Urothelium cell line (cell line): ENCODE results near the gene SETD2.
"Not testable (repeated sequence)": the region's sequence is repeated elsewhere in the genome, so short reads cannot be mapped to it uniquely, and the experiment has no call there.

Experiments used
- DNase-seq: peaks from one replicate; pipeline ENCODE4 v3.0.0; 2011; ENCODE audit warnings: low spot score, mixed read lengths
- FAIRE-seq: peaks from 2 replicates; lab custom pipeline; 2011; peaks lifted over from hg19 to GRCh38; lab: Jason Lieb, UNC

Gene SETD2, protein sequence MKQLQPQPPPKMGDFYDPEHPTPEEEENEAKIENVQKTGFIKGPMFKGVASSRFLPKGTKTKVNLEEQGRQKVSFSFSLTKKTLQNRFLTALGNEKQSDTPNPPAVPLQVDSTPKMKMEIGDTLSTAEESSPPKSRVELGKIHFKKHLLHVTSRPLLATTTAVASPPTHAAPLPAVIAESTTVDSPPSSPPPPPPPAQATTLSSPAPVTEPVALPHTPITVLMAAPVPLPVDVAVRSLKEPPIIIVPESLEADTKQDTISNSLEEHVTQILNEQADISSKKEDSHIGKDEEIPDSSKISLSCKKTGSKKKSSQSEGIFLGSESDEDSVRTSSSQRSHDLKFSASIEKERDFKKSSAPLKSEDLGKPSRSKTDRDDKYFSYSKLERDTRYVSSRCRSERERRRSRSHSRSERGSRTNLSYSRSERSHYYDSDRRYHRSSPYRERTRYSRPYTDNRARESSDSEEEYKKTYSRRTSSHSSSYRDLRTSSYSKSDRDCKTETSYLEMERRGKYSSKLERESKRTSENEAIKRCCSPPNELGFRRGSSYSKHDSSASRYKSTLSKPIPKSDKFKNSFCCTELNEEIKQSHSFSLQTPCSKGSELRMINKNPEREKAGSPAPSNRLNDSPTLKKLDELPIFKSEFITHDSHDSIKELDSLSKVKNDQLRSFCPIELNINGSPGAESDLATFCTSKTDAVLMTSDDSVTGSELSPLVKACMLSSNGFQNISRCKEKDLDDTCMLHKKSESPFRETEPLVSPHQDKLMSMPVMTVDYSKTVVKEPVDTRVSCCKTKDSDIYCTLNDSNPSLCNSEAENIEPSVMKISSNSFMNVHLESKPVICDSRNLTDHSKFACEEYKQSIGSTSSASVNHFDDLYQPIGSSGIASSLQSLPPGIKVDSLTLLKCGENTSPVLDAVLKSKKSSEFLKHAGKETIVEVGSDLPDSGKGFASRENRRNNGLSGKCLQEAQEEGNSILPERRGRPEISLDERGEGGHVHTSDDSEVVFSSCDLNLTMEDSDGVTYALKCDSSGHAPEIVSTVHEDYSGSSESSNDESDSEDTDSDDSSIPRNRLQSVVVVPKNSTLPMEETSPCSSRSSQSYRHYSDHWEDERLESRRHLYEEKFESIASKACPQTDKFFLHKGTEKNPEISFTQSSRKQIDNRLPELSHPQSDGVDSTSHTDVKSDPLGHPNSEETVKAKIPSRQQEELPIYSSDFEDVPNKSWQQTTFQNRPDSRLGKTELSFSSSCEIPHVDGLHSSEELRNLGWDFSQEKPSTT (N-terminal part only)

DNA sequence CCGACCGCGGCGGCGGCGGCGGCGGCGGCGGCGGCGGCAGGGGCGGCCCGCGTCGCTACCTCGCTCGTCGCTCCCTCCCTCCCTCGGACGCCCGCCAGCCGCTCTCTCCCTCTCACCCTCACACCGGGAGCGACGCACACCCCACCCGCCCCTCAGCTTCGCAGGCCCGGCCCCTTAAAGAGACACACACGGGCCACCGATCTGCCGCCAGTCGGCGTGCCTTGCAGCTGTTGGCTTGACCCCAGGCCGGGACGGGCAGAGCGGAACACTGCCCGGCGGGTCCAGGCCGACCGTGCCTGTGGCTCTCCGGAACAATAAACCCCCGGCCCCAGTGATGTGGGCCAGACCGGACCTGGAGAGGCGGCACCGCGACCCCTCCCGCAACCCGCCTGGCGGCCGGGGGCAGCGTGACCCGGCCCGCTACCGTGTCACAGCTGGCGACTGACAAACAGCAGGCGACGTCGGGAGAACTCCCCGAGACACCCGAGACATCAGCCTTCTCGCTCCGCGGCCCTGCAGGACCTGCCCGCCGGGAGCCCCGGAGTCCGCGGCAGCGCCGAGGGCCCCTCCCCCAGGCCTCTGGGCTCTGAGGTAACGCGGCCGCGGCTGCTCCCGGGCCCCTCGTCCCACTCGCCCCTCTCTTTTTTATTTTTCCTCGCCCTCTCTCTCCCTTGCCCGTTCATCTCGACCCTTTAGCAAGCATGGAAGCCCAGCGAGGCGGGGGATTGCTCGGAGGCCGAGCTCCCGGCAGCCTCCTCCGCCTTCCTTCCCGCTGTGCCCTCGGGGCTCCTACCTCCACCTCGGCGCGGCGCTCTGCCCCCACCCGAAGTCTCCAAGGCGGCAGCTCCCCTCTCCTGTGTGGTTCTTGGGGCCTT, at the start of gene SETD2:
TSS of gene SETD2 (minus strand) at position 107 of the 875 bp plus-strand sequence. CDS start 189 bp downstream, outside the sequence.
- FAIRE-seq (peak; percentile 75), DNase-seq (peak; percentile 95)

DNA sequence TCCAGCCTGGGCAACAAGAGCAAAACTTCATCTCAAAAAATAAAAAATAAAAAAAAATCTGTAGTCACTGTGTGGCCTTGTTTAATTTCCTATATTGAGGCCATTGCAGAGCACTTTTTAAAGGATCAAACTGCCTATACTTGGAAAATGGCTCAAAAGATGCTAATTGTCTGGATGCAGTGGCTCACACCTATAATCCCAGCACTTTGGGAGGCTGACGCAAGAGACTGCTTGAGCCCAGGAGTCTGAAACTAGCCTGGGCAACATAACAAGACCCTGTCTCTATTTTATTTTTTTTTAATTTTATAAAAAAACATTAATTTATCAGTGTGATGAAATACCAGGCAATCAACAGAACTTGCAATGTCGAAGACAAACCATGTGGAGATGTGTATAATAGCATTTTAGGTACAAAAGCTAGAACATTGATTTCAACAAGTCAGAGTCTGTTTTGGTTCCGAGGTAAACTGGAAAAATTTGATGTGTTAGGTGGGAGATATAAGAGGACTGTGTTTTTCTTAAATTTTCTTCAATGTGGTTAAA, 47.0 kb upstream of the SETD2 start:
- DNase-seq (no peak), FAIRE-seq (no peak)

DNA sequence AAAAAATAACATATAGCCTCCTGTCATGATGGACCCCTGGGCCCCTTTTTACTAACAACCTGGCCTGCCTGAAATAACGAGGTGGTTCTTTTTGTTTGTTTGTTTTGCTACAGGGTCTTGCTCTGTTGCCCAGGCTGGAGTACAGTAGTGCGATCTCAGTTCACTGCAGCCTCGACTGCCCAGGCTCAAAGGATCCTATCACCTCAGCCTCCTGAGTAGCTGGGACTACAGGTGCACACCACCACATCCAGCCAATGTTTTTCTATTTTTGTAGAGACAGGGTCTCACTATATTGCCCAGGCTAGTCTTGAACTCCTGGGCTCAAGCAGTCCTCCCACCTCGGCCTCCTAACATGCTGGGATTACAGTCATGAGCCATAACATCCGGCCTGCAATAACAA, 42.1 kb upstream of the SETD2 start:
- FAIRE-seq, DNase-seq: not testable (repeated sequence)

DNA sequence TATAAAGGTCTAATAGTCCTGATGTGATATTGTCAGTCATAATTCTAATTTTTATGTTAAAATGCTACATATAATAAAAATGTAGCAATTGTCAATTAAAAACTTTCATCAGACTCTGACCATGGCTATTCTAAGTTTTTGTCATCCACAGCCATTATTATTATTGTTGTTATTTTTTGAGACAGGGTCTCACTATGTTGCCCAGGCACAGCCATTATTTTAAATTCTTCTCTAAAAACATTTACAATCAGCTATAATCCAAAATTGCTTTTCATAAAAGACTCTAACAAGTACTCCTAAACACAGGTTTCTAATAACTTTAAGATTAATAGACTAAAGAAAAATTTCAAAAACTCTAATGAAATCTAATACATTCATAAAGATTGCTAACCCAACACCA, 41.0 kb upstream of the SETD2 start:
- no peak for FAIRE-seq
- no peak for DNase-seq

DNA sequence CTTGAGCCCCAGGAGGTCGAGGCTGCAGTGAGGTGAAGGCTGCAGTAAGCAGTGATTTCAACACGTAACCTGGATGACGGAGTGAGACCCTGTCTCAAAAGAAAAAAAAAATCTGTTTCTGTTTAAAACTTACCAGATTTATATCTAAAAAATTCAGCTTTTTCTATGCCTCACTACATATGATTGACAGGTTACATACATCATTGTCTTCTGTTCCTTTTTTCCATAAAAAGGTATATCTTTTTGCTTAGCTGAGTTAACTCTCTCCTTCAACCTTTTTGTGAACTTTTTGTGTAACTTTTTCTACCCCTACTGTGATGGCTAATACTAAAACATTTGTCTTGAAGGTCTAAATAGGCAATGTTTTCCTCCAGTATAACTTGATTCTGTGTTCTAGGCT, 38.6 kb upstream of the SETD2 start:
- DNase-seq (no peak), FAIRE-seq (no peak)

DNA sequence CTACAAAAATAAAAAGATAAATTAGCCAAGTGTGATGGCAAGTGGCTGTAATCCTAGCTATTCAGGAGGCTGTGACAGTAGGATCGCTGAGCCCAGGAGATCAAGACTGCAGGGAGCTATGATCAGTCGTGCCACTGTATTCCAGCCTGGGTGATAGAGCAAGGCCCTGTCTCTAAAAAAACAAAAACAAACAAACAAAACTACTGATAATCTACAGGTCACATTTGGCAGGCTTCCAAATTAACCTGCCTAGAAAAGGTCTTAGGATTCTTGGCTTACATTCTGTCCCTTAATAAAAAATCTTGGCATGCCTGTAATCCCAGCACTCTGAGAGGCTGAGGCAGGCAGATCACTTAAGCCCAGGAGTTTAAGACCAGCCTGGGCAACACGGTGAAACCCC, 33.4 kb upstream of the SETD2 start:
- no peak for FAIRE-seq
- DNase-seq, result no peak

DNA sequence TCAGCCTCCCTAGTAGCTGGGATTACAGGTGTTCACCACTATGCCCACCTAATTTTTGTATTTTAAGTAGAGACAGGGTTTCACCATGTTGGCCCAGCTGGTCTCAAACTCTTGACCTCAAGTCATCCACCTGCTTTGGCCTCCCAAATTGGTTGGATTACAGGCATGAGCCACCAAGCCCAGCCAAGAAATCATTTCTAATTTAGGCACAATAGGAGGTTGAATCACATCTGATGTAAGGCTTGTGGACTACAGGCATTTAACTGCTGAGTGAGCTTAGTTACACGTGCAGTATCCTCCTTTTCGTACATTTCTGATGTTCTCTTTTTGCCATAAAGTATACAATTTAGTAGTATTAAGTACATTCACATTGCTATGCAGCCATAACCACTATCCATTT, 31.1 kb upstream of the SETD2 start:
- FAIRE-seq, result no peak
- DNase-seq, result no peak

DNA sequence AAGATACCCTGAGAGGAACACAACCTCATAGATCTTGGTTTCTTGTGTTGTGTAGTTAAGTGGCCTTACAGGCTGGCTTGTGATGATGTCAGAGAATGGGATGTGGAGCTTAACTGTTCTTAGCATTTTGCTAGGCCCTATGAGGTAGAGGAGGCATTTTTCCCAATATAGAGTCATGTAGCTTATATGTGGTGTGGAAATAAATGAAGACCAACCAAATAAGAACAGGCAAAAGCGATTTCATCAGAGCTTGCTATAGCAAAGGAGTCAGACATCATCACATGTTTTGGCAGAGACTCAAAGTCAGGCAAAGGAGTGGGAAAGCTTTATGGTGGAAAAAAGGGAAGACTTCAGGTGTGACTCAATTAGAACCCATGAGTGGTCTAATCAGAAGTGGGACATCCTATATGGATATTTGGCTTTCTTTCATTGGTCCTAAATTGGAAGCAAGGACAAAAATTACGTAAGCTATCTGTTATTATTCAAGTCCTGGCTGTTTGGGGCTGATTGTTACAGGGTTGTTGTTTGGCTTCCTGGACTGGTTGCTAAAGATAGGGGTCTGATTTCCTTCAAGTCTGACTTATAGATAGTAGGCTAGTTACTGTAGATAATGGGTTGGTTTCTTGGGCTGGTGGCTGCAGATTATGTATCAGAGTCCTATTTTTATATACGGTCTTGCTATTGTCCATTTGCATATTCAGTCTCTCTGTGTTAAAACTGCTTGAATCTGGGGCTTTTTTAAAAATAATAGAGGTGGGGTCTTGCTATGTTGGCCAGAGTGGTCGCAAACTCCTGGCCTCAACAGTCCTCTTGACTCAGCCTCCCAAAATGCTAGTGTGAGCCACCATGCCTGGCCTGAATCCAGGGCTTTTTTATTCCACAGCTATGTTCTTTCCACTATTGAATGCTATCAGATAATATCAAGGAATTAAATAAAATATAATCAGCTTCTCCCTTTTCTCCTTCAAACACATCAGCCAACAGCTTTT, 30.3 kb upstream of the SETD2 start:
- FAIRE-seq, result no peak
- no peak for DNase-seq

DNA sequence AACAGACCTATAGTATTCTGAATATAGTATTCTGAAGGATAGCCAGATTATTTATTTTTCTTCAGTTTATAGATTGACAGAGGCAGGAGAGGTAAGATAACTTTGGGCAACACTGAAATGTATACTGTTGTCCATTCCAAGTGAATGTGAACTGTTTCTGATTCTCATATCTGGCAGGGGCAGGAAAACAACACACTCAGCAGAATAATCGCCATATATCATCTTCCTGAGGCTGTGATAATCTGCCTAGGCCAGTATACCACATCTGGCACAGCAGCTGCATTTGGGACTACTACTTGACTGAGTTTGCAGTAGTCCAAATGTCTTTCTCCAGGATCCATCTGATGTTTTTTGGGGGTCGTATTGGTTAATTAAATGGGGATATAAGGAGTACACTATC, 22.4 kb upstream of the SETD2 start:
- FAIRE-seq (no peak), DNase-seq (no peak)

DNA sequence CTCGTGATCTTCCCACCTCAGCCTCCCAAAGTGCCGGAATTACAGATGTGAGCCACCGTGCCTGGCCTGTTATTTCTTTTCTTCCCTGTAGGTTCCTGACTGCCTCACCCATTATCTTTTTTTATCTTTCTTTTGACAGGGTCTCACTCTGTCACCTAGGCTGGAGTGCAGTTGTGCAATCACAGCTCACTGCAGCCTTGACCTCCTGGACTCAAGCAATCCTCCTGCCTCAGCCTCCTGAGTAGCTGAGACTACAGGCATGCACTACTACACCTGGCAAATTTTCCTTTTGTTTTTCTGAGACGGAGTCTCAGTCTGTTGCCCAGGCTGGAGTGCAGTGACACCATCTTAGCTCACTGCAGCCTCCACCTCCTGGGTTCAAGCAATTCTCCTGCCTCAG, 17.8 kb upstream of the SETD2 start:
- DNase-seq, result not testable (repeated sequence)
- peak; percentile 42 for FAIRE-seq

DNA sequence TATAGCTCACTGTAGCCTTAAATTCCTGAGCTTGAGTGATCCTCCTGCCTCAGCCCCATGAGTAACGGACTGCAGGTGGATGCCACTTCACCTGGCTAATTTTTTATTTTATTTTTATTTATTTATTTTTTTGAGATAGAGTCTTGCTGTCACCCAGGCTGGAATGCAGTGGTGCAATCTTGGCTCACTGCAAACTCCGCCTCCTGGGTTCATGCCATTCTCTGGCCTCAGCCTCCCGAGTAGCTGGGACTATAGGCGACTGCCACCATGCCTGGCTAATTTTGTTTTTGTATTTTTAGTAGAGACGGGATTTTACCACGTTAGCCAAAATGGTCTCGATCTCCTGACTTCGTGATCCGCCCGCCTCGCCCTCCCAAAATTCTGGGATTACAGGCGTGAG, 16.1 kb upstream of the SETD2 start:
- not testable (repeated sequence) for DNase-seq, FAIRE-seq

DNA sequence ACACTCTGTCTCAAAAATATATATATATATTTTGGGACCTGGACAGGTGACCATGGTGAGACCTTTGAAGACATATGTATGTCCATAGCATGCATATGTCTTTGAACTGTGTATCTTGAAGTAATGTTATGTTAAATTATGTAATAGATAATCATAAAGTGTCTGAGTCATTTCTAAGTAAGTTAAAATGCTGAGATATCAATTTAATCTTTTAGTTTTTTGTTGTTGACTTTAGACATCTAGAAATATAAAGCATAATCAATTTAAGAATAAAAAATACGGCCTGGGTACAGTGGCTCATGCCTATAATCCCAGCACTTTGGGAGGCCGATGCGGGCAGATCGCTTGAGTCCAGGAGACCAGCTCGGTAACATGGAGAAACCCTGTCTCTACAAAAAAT, 12.7 kb upstream of the SETD2 start:
- FAIRE-seq (no peak), DNase-seq (no peak)

DNA sequence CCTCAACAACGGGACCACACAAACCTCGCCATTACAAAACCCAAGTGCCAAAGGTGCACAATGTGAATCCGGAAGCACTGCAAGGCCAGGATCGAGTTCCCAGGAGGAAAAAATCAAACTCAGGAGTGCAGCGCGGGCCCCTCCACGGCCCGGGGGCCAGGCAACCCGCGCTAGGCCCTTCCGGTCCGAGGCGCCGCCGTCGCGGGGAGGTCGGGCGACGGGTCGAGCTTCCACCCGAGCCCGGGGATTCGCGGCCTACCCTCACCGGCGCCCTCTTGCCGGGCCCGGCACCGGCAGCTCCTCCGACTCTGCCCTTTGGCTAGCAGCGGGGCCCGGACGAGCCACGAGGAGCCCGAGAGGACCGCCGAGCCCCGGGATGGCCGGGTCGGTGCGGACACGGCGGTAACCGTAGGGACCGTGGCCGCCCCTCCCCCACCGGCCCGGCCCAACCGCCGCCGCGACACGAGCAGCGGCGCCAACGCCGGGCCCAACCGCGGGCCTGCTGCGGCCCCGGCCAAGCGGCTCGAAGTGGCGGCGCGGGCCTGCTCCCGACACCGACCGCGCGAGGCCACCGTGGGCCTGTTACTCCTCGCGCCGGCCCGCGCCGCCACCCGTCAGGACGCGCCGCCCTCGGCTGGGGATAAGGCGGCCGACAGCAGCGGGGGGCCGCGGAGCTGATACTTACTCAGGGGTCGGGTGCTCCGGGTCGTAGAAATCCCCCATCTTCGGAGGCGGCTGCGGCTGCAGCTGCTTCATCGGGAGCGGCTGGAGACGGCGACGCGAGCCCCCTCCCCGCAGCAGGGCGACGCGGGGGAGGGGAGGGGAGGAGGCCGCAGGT, 525 bp downstream of the SETD2 start:
- FAIRE-seq (no peak), DNase-seq (peak; percentile 47)

DNA sequence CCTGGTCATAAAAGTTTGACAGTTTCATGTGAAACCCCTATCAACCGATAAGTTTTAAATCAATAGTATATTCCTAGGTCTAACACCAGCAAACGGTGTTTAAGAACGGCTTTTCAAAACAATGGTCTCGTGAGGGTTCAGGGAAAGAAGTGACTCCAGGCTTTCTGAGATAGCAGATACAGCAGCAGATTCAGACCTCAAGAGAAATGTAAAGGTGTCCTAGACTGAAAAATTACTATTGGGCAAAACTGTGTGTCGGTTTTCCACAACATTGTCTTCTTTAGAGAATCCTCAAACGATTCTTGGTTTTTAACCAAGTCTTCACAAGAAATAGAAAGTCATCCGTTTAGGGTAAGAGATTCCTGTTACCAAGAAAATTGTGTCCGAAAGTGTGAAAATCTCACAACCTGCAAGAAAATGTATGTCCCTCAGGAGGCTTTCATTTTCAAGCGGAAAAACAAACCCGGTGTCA, 1.2 kb downstream of the SETD2 start:
- DNase-seq, result no peak

DNA sequence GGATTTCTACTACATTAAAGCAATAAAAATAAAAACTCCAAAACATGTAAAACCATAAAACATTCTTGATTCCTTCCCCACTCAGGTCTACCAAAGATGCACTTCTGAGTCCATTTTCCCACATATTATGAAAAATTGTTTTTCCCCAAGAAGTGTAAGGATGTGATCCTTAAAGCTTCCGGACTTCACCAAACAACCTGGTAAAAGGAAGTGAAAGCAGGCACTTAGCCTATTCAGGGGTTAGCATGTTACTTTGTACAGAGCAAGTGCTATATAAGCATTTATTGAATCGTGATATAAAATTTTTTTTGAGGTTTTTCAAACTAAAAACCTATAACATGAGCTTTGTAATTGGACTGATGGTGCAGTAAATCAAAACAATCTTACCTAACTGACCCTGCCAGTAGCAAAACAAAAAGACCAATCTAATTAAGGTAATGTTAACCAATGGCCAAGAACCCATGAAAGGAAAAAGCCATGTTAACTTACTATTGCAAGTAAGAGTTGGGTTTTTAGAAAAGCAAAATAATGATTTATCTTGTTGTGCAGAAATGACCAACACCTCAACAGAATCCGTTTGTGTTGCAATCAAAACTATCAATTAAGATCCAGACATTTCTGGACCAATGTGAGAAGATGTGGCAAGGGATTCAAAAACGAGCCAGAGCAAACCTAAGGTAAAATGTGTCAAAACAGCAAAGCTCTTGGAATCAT, 1.8 kb downstream of the SETD2 start:
- DNase-seq (no peak), FAIRE-seq (no peak)

More for the DNA sequence above, 1.2 kb downstream of the SETD2 start:
- no peak for FAIRE-seq

DNA sequence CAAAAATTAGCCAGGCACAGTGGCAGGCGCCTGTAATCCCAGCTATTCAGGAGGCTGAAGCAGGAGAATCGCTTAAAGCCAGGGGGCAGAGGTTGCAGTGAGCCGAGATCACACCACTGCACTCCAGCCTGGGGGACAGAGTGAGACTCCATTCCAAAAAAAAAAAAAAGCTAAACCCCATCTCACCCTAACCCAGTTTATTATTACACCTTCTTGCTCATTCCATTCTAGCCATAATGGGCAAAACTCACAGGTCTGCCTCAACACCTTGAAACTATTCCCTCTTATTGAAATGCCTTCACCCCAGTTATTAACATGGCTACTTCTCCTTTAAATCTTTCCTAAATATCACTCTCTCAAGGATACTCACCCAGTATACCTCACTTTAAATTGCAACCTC, 4.1 kb downstream of the SETD2 start:
- FAIRE-seq (no peak), DNase-seq (no peak)

DNA sequence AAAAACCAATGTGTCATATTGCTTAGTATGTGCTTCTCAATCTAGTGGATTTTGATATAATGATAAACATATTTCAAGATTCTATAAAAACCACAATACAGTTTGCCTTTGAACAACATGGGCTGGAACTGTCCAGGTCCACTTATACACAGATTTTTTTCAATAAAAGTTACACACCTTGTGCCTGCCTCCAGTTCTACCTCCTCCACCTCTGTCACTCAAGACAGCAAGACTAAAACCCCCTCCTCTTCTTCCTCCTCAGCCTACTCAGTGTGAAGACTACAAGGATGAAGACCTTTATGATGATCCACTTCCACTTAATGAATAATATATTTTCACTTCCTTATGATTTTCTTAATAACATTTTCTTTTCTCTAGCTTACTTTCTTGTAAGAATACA, 5.7 kb downstream of the SETD2 start:
- FAIRE-seq (no peak), DNase-seq (no peak)
